NCI-H526 treated with DMSO at 0.1 percent for 48 hours (cell line): ENCODE data around the gene TSFM.
"Not testable (repeated sequence)": the region's sequence is repeated elsewhere in the genome, so short reads cannot be mapped to it uniquely, and the experiment has no call there.

ENCODE experiments used
- DNase-seq: peaks from one replicate; lab custom pipeline; 2025; lab: John Stamatoyannopoulos, UW

Gene TSFM

DNA sequence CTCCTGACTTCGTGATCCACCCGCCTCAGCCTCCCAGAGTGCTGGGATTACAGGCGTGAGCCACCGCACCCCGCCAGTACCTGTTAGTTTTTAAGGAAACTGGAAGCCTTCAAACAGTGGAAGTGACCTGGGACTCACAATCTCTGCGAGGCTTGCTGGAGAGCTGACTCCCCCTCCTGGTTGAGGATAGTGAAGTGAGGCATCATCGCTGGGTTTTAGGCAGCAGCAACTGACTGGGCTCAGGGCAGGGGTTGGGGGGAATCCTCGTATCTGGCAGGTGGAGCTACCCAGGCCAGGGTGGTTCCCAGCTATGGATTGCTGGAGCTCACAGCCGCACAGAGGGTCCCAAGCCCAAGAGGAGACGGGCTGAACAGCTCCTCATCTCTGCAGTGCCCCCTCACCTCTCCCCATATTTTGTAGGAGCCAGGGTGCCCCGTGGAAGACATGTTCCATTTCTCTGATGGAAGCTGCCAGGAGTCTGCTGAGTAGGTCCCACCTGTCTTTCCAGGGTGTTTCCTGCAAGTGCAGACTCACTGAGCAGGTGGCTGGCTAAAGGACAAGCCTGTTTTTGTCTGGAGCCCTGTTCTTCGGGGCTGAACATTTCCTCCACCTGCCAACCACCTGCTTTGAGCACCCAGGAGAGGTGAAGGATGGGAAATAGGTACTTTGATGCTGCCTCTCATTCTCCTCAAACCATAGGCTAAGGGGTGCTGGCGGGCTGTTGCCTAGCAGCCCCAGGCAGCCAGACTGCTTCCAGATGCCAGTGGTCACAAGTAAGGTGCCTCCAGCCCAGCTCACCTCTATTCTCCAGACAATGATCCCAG lies 32.8 kb downstream of the TSFM start:
- no peak for DNase-seq

DNA sequence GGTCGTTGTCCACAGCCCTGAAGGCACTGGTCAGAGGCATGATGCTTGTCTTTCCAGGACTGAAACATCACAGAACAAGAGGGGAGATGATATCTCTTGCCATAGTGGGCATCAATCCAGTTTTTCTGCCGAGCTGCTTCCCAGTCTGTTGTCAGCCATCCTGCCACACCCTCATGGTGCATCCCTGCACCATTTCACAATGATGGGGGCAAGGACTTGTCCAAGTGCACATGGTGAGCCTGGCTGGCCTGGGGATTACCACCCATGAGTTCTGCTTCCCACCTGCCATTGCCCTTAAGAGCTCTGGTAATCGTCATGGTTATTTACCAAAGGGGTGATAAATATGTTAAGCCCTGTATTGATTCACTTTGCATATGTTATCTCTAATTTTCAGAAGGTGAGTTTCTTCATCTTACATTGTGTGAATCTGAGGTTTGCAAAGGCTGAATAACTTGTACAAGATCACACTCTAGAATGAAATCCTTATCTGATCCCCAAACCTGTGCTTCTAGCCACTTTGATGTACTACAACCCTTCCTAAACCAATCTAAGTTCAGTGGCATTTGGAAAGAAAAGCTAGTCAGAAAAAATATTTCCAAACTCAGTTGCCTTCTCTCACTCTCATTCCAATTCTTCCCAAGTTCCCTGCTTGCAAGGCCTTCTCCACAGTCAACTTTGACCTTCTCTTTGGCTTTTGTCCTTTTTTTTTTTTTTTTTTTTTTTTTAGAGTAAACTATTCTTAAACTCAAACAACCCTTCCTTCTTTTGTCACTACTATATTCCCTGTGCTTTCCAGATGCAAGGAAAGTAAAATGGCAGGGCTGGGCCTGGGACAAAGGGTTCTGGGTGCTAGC lies 33.6 kb downstream of the TSFM start:
- DNase-seq: no peak

DNA sequence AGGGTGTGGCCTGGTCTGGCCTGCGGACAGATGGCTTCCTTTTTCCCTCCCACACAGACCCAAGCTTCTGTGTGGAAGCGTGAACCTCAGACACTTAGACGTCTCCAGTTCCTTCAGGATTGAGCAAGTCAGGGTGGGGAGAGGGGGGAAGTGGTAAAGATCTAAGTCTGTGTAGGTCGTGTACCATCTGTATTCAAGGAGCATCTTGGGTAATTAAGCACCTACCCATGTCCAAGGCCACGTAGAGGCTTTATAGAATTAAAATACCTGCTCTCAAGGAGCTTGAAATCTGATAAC lies 34.2 kb downstream of the TSFM start:
- DNase-seq: no peak

DNA sequence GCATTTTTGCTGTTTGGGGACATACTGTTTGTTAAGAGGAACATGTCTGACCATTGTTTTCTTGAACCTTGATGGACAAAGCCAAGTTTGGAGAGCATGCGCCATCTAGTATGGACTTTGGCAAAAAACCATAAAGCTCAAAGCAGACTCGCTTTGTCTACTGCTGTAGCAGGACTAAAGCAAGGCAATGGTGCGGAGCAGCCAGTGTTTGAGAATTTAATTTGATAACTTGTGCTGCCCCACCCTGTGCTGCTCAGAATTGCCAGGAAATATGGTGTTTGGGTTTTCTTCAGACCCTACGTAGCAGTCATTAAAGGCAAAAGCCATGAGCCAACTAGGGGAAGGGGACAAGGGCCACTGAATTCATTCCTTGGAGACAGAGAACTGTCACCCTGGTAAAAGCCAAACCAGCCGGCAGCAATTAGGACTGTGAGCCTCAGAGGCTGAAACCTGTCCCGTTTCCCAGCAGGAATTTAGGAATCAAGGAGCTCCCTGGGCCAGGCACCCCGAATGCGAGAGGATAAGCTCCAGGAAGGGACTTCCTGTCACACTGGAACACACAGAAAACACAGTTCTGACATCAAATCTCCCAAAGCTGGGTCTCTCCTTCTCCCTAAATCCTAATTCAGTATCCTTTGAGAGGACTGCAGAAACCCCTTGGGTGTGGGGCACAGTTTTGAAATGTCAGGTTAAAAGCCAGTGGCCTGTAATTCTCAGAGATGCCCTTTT lies 34.8 kb downstream of the TSFM start:
- no peak for DNase-seq

DNA sequence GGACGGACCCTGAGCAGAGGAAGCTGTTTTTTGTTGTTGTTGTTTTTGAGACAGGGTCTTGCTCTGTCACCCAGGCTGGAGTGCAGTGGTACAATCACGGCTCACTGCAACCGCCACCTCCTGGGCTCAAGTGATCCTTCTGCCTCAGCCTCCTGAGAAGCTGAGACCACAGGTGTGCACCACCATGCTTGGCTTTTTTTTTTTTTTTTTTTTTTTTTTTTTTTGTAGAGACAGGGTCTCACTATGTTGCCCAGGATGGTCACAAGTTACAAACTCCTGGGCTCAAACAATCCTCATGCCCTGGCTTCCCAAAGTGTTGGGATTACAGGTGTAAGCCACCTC lies 35.4 kb downstream of the TSFM start:
- not testable (repeated sequence) for DNase-seq

DNA sequence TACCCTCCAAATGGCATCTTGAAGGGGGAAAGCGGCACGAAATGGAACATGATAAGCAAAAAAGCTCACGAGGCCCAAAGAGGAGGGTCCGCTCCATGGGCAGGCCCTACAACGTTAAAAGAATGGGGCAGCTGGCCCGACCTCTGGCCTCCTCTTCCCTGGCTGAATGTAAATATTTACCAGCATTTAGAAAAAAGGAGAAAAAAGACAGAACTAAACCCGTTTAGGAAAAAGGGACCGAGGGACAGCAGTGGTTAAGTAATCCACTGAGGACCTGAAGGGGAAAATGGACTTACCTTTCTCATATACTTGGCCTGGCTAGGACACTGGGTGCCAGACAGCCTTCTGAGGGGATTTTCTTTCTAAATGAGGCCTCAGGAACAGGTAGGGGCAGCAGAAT lies 37.5 kb downstream of the TSFM start:
- not testable (repeated sequence) for DNase-seq

DNA sequence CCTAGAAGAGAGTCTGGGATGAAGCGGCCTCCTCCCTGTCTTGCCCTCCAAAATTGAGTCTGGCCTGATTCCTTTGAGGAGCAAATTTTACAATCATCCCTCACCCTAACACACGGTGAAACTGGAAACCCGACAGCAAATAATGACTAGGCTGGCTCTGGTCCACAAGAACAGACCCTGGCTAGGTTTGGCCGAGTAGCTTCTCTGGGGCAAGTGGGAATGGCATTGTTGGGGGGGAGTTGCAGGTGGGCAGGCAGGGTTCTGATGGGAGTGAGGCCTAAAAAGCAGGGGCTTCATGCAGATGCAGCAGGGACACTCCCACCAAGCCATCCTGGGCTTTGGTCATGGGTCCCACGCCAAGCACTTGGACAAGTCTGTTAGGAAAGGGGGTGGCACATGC lies 38.4 kb downstream of the TSFM start:
- DNase-seq: not testable (repeated sequence)

DNA sequence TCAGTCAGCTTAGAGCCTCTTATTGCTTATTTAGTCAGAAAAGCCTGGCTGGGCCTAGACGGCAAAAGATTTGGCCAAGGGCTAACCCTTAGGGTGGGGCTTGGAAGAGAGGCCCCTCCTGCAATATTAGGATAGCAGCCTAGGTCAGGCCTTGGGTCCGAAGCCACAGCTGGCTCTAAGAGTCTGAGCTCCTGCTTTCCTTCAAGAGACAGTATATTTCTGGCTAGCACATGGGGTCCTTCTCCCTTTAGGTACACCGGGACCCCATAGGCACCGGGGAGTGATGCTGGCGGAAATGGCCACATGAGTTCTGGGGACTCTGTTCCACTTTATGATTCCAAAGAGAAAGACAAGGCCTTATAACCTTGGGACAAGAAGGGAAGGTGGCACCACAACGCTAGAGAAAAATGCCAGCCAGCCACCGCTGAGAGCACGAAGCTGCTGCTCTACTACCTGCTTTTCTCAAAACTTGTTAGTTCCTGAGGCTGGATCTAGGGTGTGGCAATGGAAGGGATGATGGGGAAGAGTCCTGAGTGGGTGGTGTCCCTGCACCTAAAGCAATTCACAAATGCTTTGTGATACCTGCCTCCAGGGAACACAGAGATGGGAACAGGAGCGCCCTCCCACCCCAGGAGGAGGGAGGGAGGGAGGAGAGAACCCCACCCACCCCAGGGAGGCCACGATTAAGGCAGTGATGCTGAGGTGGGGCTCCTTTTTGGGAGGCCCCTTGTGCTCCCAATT lies 39.1 kb downstream of the TSFM start:
- no peak for DNase-seq

DNA sequence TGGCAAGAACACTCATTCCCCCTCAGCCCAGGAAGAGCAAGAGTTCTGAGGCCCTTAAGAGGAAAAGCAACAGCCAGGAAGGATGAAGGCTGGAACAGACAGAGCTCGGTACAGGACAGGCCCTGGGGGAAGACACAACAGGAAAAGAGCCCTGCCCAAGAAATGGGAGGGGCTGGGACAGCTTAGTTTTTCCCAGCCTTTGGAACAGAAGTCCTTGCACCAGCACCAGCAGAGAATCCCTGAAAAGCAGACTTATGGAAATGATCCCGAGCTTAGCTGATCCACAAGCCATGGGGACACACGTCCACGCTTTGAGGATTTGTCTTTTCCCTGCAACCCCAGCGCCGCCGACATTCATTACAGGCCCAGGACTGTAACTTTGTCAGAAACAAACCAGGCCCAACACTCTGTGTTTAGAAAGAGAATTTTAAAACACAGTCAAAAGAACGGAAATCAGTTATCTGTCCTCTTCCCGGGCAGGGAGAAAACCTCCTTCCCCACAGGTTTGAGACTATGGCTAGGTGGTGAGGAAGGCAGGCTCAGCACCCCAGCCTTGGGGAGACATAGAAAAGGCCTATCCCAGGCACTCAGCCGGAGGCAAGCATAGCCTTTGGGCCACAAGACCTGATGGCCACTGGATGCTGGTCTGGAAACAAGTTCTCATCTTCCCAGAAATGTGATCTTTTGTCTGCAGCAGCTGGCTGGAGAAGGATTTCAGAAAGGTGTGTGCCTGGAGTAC lies 40.0 kb downstream of the TSFM start:
- no peak for DNase-seq

DNA sequence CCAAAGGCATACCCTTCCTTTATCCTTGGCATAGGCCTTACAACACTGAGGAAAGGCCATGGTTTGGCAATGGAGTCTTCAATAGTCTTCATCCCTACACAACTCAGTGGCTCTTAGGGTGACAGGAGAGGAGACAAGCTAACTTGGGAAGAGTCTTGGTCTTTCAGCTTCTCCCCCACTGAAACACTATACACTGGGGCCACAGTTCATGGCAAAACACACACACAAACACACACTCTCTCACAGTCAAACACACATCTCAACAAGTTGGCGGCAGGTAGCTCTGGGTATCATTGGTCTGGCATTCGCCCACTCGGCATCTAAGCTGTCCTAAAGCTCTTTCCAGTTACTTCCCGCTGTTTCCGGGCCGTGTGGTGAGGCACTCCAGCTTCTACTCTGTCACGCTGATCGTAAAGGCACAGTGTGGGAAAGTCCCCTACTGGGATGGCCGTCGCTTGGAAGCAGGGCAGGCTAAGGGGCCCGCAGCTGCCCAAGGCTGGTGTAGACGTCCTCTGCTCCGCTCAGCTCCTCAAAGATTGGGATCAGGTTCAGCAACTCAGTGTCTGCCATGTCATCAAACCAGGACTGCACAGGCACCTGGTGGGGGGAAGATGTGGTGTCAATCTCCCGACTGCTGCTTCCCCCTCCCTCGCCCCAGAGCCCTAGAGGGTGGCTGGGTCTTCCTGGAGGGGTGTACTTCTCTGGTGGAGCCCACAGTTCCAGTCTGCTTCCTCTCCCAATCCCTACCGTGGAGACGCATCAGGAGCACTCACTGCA lies 40.7 kb downstream of the TSFM start:
- DNase-seq: no peak

DNA sequence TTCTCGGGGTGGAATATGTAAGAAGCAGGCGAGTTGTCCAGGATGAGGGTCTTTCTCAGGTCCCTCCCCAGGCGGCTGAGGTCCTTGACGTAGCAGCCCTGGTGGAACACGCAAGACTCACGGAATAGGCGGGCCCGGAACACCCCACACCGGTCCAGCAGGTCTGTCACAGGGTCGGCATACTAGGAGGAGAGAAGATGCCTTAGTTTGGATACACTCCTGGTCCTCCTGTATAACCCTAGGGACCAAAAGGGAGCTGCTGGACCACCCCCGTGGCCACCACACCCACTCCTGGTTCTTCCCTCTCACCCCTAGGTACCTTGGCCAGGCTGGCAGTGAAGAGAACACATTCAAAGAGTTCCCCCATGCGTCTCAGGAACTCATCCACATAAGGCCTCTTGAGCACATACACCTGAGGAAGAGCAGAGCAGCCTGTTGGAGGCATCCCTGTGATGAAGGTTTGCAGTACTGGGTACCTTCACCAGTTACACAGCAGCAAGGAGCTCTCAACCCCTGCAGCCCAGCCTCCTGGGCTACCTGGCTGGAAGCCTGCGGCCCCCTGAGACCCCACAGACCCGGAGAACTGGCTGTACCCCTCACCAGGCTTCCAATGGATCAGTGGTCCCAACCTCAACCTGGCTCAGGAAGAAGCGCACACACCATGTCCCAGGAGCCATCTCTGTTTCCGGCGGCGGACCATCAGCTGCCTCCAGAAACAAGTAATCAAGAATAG lies 41.5 kb downstream of the TSFM start:
- no peak for DNase-seq

DNA sequence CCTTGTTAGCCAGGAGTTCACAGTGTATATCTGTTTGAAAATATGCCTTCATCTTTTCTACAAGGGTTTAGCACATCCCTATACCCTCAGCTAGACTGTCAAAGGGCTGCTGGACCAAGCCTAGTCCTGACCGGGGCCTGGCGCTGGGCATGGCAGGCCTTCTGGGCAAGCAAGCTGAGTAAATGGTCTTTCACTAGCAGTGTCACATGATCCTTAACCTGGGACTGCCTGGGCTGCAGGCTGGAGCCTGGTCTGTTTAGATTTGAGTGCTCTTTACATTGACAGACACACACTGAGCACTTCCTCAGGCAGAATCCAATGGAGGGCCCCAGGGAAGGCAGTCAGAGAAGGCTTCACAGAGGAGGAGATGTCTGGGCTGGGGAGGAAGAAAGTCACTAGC lies 42.9 kb downstream of the TSFM start:
- DNase-seq: no peak

DNA sequence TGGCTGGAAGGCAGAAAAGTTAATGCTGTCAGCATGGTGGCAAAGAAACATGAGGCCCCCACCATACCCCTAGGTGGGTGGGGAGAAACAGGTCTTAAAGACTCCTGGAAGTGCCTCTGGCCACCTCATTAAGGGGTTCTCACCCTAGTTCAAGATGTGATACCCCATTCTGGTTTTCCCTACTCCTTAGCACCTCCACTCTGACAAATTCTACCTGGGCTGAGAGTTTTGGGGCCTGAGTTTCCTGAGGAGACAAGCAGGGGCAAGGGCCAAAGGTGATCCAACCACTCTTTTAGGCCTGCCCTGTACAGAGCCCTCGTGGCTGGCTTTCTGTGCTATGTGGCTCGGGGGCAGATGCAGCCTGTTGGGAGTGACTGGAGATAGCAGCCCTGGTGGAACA lies 43.8 kb downstream of the TSFM start:
- DNase-seq: no peak

DNA sequence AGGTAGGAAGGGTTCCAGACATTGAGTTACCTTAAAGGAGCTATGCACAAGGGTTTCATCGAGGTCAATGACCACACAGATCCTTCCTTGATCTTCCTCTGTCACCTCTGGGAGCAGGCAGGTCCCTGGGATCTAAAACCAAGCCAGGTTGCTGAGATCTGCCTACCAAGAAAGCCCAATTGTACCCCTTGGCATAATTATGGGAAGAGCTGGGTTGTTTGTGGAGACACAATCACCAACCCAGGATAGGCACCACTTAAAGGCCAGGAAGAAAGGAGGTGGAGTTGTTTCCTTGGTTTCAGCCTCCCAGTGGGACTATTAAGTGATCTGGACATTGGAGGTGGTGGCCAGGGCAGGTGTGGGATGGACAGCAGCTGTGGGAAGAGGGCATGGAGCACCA lies 44.4 kb downstream of the TSFM start:
- no peak for DNase-seq

DNA sequence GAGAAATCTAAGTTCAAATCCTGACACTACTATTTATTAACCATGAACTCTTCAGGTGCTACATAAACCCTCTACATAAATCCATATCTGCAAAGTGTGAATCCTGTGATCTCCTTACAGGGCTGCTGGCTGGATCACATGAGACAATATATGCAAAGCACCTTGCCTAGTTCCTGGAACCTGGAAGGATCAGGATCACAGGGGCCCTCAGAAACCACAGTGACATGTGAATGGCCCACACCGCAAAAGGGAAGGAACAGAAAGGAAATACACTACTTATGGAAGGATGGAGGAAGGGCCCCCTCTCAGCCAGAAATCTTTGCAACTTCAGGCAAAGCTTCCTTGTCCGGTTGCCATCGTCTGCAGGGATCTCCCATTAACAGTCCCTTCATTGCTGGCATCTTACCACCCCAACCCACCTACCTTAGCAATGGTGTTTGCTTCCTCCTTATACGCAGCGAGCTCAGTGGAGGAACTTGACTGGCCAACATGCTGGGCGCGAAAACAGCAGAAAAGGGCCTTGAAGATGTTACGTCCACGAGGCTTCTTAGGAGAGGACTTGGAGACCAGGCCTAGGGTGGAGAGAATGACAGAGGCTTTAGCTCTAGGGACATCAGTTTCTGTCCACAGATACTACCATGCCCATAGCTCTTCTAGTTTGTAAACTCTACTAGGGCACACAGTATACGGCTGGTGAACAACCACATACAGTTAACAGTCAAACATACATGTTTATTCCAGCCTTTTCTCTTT lies 46.6 kb downstream of the TSFM start:
- DNase-seq: no peak

DNA sequence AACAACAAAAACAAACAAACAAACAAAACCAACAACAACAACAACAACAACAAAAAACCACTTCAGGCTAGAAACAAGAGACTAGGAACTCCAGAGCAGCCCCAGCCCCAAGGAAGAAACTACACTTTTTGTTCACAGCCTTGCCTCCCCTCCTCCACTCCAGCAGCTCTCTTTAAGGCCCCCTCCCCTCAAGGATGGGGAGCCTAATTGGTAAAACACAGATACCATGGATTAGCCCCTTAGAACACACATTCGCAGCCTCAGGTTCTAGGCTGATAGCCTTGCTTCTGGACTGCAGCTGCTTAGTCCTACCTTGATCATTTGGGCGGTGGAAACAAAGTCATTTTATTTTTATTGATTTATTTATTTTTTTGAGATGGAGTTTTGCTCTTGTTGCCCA lies 47.8 kb downstream of the TSFM start:
- DNase-seq: no peak

DNA sequence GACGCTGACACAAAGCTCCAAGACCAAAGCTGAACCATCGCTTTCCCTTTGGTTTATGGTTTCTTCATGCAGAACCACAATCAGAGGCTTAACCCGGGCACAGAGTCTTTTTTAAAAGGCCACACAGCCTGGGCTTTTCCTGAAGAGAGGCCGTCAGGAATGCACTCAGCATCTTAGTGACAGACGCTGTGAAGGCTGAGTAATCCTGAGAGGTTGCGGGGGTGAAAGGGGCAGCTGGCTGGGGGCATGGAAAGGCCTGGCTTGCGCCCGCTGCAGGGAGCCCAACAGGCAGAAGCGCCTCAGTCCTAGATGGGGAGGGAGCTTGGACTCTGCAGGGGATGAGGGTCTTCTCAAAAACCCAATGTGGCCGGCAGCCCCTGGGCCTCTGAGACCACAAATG lies 50.4 kb downstream of the TSFM start:
- no peak for DNase-seq

DNA sequence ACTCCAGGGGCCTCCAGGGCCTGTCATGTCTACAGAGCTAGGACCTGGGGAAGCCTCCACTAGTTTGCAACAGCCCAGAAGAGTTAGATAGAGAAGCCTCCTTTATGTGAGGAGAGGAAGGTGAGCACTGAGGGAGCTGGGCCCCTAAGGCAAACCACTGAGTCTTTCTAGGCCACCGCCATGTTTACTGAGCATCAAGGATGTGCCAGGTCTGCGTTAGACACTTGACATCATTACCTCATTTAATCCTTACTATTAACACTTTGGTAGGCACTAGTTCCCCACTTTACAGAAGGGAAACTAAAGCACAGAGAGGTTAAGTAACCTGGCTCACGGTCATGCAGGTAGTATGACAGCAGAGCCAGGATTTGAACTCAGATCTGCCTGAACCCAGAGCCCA lies 51.1 kb downstream of the TSFM start:
- DNase-seq: no peak
